ENCODE results near the gene GTF3C6.

GRCh38 chr6:110933912-110934311 lies 24.6 kb upstream of the GTF3C6 start:
- TF ChIP-seq SP1 (IDR thresholded peaks at IDR 0.05; ENCODE audit: low read depth, low read length) (no peak), POLR2A (IDR thresholded peaks at IDR 0.05; ENCODE audit: control extremely low read depth in 1 of 2, low read depth in 2 of 2, low read length in 2 of 2) (no peak), CTCF (IDR thresholded peaks at IDR 0.05; ENCODE audit: control extremely low read depth in 1 of 3, insufficient read depth in 1 of 3, low read depth in 1 of 3, low read length in 3 of 3) (no peak)

All from H1 (cell line).